HCT116 (cell line): ENCODE data around the gene GPR15. TPM values are rescaled to one million over a fixed set of nuclear protein-coding genes. Genes with fewer than 3 reads are reported as not detected.
A peak's percentile ranks its signal among the peaks of the same experiment; 100 is the strongest.

Source experiments
- ATAC-seq: fragments of 200-7000 bp; cut with Tn5 transposase; 2 replicates; pipeline ENCODE4 v1.9.1; 2020; ENCODE audit warnings: mild to moderate bottlenecking, moderate library complexity
- BruUV-seq: library from RNA; stranded (reverse); fragments of 400-500 nt; replicated peaks from 2 replicates; lab custom pipeline; 2021; lab: Mats Ljungman, UMichigan
- CTCF ChIA-PET: fragments of 300-600 bp; sonication (Branson Sonifier 250); formaldehyde crosslinking; loops from one replicate; lab custom pipeline; 2021; ENCODE audit warnings: antibody characterized with exemption; lab: Charles Lee
- POLR2A ChIA-PET: fragments of 300-600, 350-600 bp; sonication (Branson Sonifier 250); formaldehyde crosslinking; loops from one replicate; lab custom pipeline; 2021; ENCODE audit warnings: antibody characterized with exemption; lab: Charles Lee
- RAD21 ChIA-PET, 2 experiments: fragments of 300-600 bp; sonication (Branson Sonifier 250); formaldehyde crosslinking; loops; one replicate each; lab custom pipeline; 2023; ENCODE audit warnings: low total read pairs in 2 of 2; ENCODE audit not compliant: uncharacterized antibody in 2 of 2, unreplicated experiment in 2 of 2, low non-redundant PET in 1 of 2; lab: Charles Lee
- DNase-seq: peaks from one replicate; pipeline ENCODE4 v3.0.0-alpha.2; 2010; ENCODE audit warnings: low read depth, low spot score
- H2AFZ ChIP-seq: fragments of 200-600 bp; shearing (Covaris generic), sonication (generic); 2 replicates; pipeline ENCODE4 v1.6.1; 2017; ENCODE audit warnings: low read depth, mixed run types, mixed read lengths, antibody characterized with exemption, low read length; ENCODE audit not compliant: poor library complexity, severe bottlenecking
- H3K27ac ChIP-seq: 2 replicates; pipeline ENCODE4 v1.5.1; 2012; ENCODE audit warnings: low read depth, low read length
- H3K27me3 ChIP-seq: fragments of 200-600 bp; sonication (generic); 2 replicates; pipeline ENCODE4 v1.6.1; 2016; ENCODE audit warnings: mixed run types, low read length, mixed read lengths; ENCODE audit not compliant: insufficient read depth
- H3K36me3 ChIP-seq, 2 experiments: fragments of 200-500 bp in 1 of 2; fragments of 200-600 bp in 1 of 2; sonication (Bioruptor generic) in 1 of 2; sonication (generic) in 1 of 2; 2 replicates each; pipeline versions ENCODE4 v1.5.1 to v1.6.1; 2014 to 2016; ENCODE audit warnings: low read length in 2 of 2, inconsistent platforms in 1 of 2, mixed read lengths in 1 of 2, mixed run types in 1 of 2; ENCODE audit not compliant: insufficient read depth in 2 of 2, control insufficient read depth in 1 of 2
- H3K4me1 ChIP-seq, 2 experiments: fragments of 200-600 bp in 1 of 2; sonication (generic) in 1 of 2; 2 replicates each; pipeline versions ENCODE4 v1.5.1 to v1.6.1; 2012 to 2017; ENCODE audit warnings: low read length in 2 of 2, inconsistent platforms in 1 of 2, mild to moderate bottlenecking in 1 of 2, mixed read lengths in 1 of 2, mixed run types in 1 of 2, moderate library complexity in 1 of 2; ENCODE audit not compliant: insufficient read depth in 2 of 2, control insufficient read depth in 1 of 2
- H3K4me2 ChIP-seq: fragments of 200-600 bp; sonication (generic); 2 replicates; pipeline ENCODE4 v1.6.1; 2017; ENCODE audit warnings: mixed run types, low read length, mixed read lengths
- H3K4me3 ChIP-seq, 2 experiments: fragments of 200-600 bp in 1 of 2; sonication (generic) in 1 of 2; replicated peaks in 1 of 2; 2 replicates each; pipeline ENCODE4 v1.5.1; 2011 to 2016; ENCODE audit warnings: low read length in 2 of 2, control low read depth in 1 of 2, low read depth in 1 of 2, mild to moderate bottlenecking in 1 of 2, mixed read lengths in 1 of 2, mixed run types in 1 of 2
- H3K79me2 ChIP-seq: fragments of 200-600 bp; sonication (generic); 2 replicates; pipeline ENCODE4 v1.6.1; 2017; ENCODE audit warnings: mild to moderate bottlenecking, mixed run types, low read length, moderate library complexity, mixed read lengths; ENCODE audit not compliant: insufficient read depth
- H3K9ac ChIP-seq: fragments of 200-600 bp; sonication (generic); 2 replicates; pipeline ENCODE4 v1.6.1; 2016; ENCODE audit warnings: low read length, mixed read lengths
- H3K9me2 ChIP-seq: fragments of 200-600 bp; sonication (generic), shearing (Covaris generic); 2 replicates; pipeline ENCODE4 v1.6.1; 2017; ENCODE audit warnings: mixed run types, mild to moderate bottlenecking, moderate library complexity; ENCODE audit not compliant: insufficient read depth
- H3K9me3 ChIP-seq, 2 experiments: fragments of 200-500 bp in 1 of 2; fragments of 200-600 bp in 1 of 2; sonication (Bioruptor generic) in 1 of 2; sonication (generic) in 1 of 2; 2 replicates each; pipeline ENCODE4 v1.6.1; 2014 to 2017; ENCODE audit warnings: low read length in 2 of 2, mixed read lengths in 2 of 2, inconsistent platforms in 1 of 2, low read depth in 1 of 2, mild to moderate bottlenecking in 1 of 2, mixed run types in 1 of 2, moderate library complexity in 1 of 2; ENCODE audit not compliant: control insufficient read depth in 1 of 2, insufficient read depth in 1 of 2
- H4K20me1 ChIP-seq: fragments of 200-600 bp; sonication (generic), shearing (Covaris generic); 2 replicates; pipeline ENCODE4 v1.6.1; 2017; ENCODE audit warnings: mixed run types, mild to moderate bottlenecking, moderate library complexity; ENCODE audit not compliant: insufficient read depth
- ATF3 ChIP-seq: IDR thresholded peaks from 2 replicates; pipeline ENCODE4 v1.6.1; 2012
- CBX3 ChIP-seq: IDR thresholded peaks from 2 replicates; pipeline ENCODE4 v1.6.1; 2012; ENCODE audit warnings: low read depth
- CEBPB ChIP-seq: IDR thresholded peaks from 2 replicates; pipeline ENCODE4 v1.6.1; 2012; ENCODE audit warnings: low read depth
- EGR1 ChIP-seq: IDR thresholded peaks from 2 replicates; pipeline ENCODE4 v1.6.1; 2012; ENCODE audit warnings: low read depth
- ELF1 ChIP-seq: IDR thresholded peaks from 2 replicates; pipeline ENCODE4 v1.6.1; 2012; ENCODE audit warnings: low read depth, borderline replicate concordance
- EZH2phosphoT487 ChIP-seq: fragments of 200-600 bp; IDR thresholded peaks from 2 replicates; pipeline ENCODE4 v1.6.1; 2018; ENCODE audit warnings: antibody characterized with exemption, borderline replicate concordance
- FOSL1 ChIP-seq: IDR thresholded peaks from 2 replicates; pipeline ENCODE4 v1.6.1; 2012; ENCODE audit warnings: low read depth
- JUND ChIP-seq: IDR thresholded peaks from 2 replicates; pipeline ENCODE4 v1.6.1; 2012
- MAX ChIP-seq: IDR thresholded peaks from 2 replicates; pipeline ENCODE4 v1.6.1; 2012
- POLR2A ChIP-seq: IDR thresholded peaks from 2 replicates; pipeline ENCODE4 v1.7.0; 2011; ENCODE audit warnings: borderline replicate concordance; ENCODE audit not compliant: insufficient read depth, insufficient read length; ENCODE audit errors: extremely low read depth
- RAD21 ChIP-seq: IDR thresholded peaks from 2 replicates; pipeline ENCODE4 v1.6.1; 2012; ENCODE audit warnings: low read depth, mild to moderate bottlenecking
- REST ChIP-seq: IDR thresholded peaks from 2 replicates; pipeline ENCODE4 v1.6.1; 2012; ENCODE audit warnings: low read depth
- SIN3A ChIP-seq: IDR thresholded peaks from 2 replicates; pipeline ENCODE4 v1.6.1; 2012; ENCODE audit warnings: low read depth
- SP1 ChIP-seq: IDR thresholded peaks from 2 replicates; pipeline ENCODE4 v1.6.1; 2012; ENCODE audit warnings: low read depth
- SRF ChIP-seq: IDR thresholded peaks from 2 replicates; pipeline ENCODE4 v1.6.1; 2012; ENCODE audit warnings: low read depth
- TCF7L2 ChIP-seq: IDR thresholded peaks from 2 replicates; pipeline ENCODE4 v1.7.0; 2011; ENCODE audit warnings: borderline replicate concordance, inconsistent platforms; ENCODE audit not compliant: insufficient read depth, insufficient read length; ENCODE audit errors: extremely low read depth
- YY1 ChIP-seq: IDR thresholded peaks from 2 replicates; pipeline ENCODE4 v1.6.1; 2011; ENCODE audit warnings: low read length, low read depth, moderate library complexity, mild to moderate bottlenecking; ENCODE audit not compliant: insufficient replicate concordance; ENCODE audit errors: extremely low read depth
- ZFX ChIP-seq: fragments of 450-650 bp; IDR thresholded peaks from 2 replicates; pipeline ENCODE4 v1.6.1; 2017
- ZNF274 ChIP-seq: fragments of 200-500 bp; sonication (Bioruptor generic); IDR thresholded peaks from 2 replicates; pipeline ENCODE4 v1.6.1; 2014; ENCODE audit warnings: mild to moderate bottlenecking, low read depth, low read length, inconsistent platforms
- intact Hi-C: fragments of 100-400 bp; cut with micrococcal nuclease; formaldehyde crosslinking; loops from 2 replicates; pipeline ENCODE4 v1.10.0; 2022
- total RNA-seq: library from RNA; stranded (reverse); gene quantifications from one replicate; pipeline ENCODE4 v1.2.1, GENCODE V29; 2021; ENCODE audit not compliant: unreplicated experiment
- TF ChIP-seq, protein P1 (sequence below), 3 experiments: fragments of 200-600 bp in 1 of 3; sonication (generic) in 1 of 3; IDR thresholded peaks in 2 of 3; conservative IDR thresholded peaks in 1 of 3; 2 replicates each; pipeline ENCODE4 v1.5.1; 2012 to 2017; ENCODE audit warnings: low read depth in 2 of 3, low read length in 2 of 3, antibody characterized with exemption in 1 of 3, borderline replicate concordance in 1 of 3, control low read depth in 1 of 3, mild to moderate bottlenecking in 1 of 3, mixed read lengths in 1 of 3, mixed run types in 1 of 3, moderate library complexity in 1 of 3; ENCODE audit not compliant: insufficient read depth in 1 of 3

Gene GPR15
- total RNA-seq, 1 experiment from 2014 or later: 1.1 TPM

- Histone ChIP-seq H3K36me3 (no peaks in the 10 kb centered on the region), H3K4me3 (no peak overlapping the region), H3K79me2 (peaks cover 58% of the 10 kb centered on the region), H3K4me2 (peak overlapping the region; percentile 32; the same call in 1 of the 2 replicates), H4K20me1 (no peaks in the 10 kb centered on the region), H3K27me3 (no peaks in the 10 kb centered on the region), H3K9ac (peak overlapping the region; percentile 31; the same call in 1 of the 2 replicates), H3K9me2 (no peaks in the 10 kb centered on the region), H2AFZ (no peak overlapping the region), H3K4me1 (peaks cover 71 to 92% of the 10 kb centered on the region in 2 experiments), H3K27ac (peak overlapping the region; percentile 91; the same call in 1 of the 2 replicates), H3K9me3 (no peaks in the 10 kb centered on the region)
- TF ChIP-seq RAD21 (no peak), EZH2phosphoT487 (no peak), JUND (no peak), MAX (no peak), ZFX (no peak), CEBPB (no peak), ATF3 (no peak), TCF7L2 (no peak), CBX3 (no peak), SIN3A (no peak), SP1 (no peak), ZNF274 (no peak), FOSL1 (no peak), ELF1 (no peak), REST (no peak), SRF (no peak), YY1 (no peak), EGR1 (no peak), POLR2A (no peak)
- TF ChIP-seq, protein P1, sequence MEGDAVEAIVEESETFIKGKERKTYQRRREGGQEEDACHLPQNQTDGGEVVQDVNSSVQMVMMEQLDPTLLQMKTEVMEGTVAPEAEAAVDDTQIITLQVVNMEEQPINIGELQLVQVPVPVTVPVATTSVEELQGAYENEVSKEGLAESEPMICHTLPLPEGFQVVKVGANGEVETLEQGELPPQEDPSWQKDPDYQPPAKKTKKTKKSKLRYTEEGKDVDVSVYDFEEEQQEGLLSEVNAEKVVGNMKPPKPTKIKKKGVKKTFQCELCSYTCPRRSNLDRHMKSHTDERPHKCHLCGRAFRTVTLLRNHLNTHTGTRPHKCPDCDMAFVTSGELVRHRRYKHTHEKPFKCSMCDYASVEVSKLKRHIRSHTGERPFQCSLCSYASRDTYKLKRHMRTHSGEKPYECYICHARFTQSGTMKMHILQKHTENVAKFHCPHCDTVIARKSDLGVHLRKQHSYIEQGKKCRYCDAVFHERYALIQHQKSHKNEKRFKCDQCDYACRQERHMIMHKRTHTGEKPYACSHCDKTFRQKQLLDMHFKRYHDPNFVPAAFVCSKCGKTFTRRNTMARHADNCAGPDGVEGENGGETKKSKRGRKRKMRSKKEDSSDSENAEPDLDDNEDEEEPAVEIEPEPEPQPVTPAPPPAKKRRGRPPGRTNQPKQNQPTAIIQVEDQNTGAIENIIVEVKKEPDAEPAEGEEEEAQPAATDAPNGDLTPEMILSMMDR (IDR thresholded peaks at IDR 0.05 in 2 of 3, conservative IDR thresholded peaks at IDR 0.05 in 1 of 3; ENCODE audit: borderline replicate concordance in 1 of 3, insufficient read depth in 1 of 3, low read depth in 2 of 3, low read length in 2 of 3): no peak
- no peak for DNase-seq
- ChIA-PET CTCF (no interaction called here), RAD21 (no interaction called here), POLR2A (interaction anchor here (1.9 kb wide), 1 partner anchor 59 kb away, joined by 4 read pairs; the partner anchor contains the start of gene CPOX)
- no TSS peak for BruUV-seq
- no peak for ATAC-seq
- intact Hi-C loops: no loop called here
These were observed 3.0 kb downstream of the GPR15 start for GRCh38 chr3:98534734-98535133.
